ENCODE measurements around the gene CTSE. TPM values are rescaled to one million over a fixed set of nuclear protein-coding genes. Genes with fewer than 3 reads are reported as not detected.
"Not testable (repeated sequence)": the region's sequence is repeated elsewhere in the genome, so short reads cannot be mapped to it uniquely, and the experiment has no call there.

CTSE gene
- polyA plus RNA-seq, 2 of the 4 experiments (the other 2 are of a cell fraction) = not detected

- WGBS (ENCODE audit: missing lambda C conversion rate) = 70% methylated on average over 12 of the region's 12 CpGs
- H3K4me2 ChIP-seq = peak within 1 kb of the TSS; percentile 27; the same call in 1 of the 3 replicates
- H3K4me1 ChIP-seq = peaks cover 24% of the 10 kb centered on the region
These were observed 20.6 kb downstream of the CTSE start, which contains the start of gene RAB7B for GRCh38 chr1:206002871-206003801. Gene RAB7B (minus strand): TSS chr1:206003395. CDS start chr1:205994135, 9,260 bp downstream.

GRCh38 chr1:206002160-206002559 lies 21.5 kb downstream of the CTSE start:
- POLR2A ChIA-PET = no interaction called here
- Histone ChIP-seq H3K27ac (peak overlapping the region in 1 of 2 experiments; percentile 76; a peak in 2 of 6 replicates), H3K4me3 (no peak overlapping the region), H3K9me3 (no peaks in the 10 kb centered on the region), H3K4me1 (peaks cover 24% of the 10 kb centered on the region), H3K4me2 (peak overlapping the region; percentile 56; the same call in 2 of the 3 replicates)
- ATAC-seq (peak; percentile 10 to 29; a peak in 4 of 6 replicates), DNase-seq (ENCODE audit: low read depth in 1 of 2, low spot score in 1 of 2) (no peak), FAIRE-seq (no peak)
- WGBS (ENCODE audit: missing lambda C conversion rate) = 98% methylated on average over 3 of the region's 3 CpGs
- CTCF ChIA-PET = interaction anchor here (0.9 to 5.0 kb wide), 8 partner anchors 10 to 104 kb away, joined by 3 to 34 read pairs (median 4); no protein-coding TSS in a partner anchor
- no peak for TF ChIP-seq HOXB5 (CRISPR knock-in tag; IDR thresholded peaks at IDR 0.05)

More at GRCh38 chr1:206002871-206003801, 20.6 kb downstream of the CTSE start, which contains the start of gene RAB7B:
- Histone ChIP-seq H3K4me3 (no peak within 1 kb of the TSS), H3K27ac (peak within 1 kb of the TSS in 1 of 2 experiments; percentile 76; a peak in 2 of 6 replicates), H3K9me3 (no peaks in the 10 kb centered on the region)
- ATAC-seq (peak; percentile 47 to 61; a peak in 5 of 6 replicates), DNase-seq (ENCODE audit: low read depth in 1 of 2, low spot score in 1 of 2) (peak in 1 of 2 experiments; percentile 30), FAIRE-seq (no peak)
- POLR2A ChIA-PET = no interaction called here
- CTCF ChIA-PET = interaction anchor here (0.9 to 1.7 kb wide), 7 partner anchors 12 to 103 kb away, joined by 3 to 8 read pairs (median 3); no protein-coding TSS in a partner anchor
- TF ChIP-seq, protein P1, sequence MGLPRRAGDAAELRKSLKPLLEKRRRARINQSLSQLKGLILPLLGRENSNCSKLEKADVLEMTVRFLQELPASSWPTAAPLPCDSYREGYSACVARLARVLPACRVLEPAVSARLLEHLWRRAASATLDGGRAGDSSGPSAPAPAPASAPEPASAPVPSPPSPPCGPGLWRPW (IDR thresholded peaks at IDR 0.05) = no peak

DNA sequence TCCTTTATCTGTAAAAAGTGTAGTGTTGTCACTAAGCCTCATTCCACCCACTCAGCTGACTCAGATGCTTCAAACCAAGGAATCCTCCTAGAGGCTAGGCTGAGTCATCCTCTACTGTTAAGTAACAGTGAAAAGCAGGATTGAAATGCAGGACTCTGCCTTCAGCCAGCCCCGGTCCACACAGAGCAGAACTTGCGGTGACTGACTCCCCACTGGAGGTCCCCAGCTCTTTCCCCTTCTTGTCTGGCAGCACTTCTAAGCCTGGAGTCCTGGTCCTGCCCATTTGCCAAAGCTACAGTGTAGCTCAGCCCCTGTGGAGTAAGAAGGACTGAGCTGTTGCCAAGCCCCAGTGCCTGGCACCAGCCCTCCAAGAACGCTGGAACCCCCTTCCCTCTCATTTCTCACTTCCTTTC lies 22.2 kb downstream of the CTSE start:
- Histone ChIP-seq H3K4me3 (no peak overlapping the region), H3K27ac (peak overlapping the region in 1 of 2 experiments; percentile 76; a peak in 3 of 6 replicates), H3K9me3 (no peaks in the 10 kb centered on the region), H3K4me2 (peak overlapping the region; percentile 56), H3K4me1 (peaks cover 24% of the 10 kb centered on the region)
- ChIA-PET POLR2A (no interaction called here), CTCF (interaction anchor here (0.6 to 5.4 kb wide), 5 partner anchors 9 to 667 kb away, joined by 3 to 40 read pairs (median 5); no protein-coding TSS in a partner anchor)
- no peak for FAIRE-seq
- 25% methylated on average over 3 of the region's 3 CpGs for WGBS (ENCODE audit: missing lambda C conversion rate)
- ATAC-seq = peak; percentile 90
- peak; percentile 53 to 90 for DNase-seq (ENCODE audit: low read depth in 1 of 2, low spot score in 1 of 2)
- TF ChIP-seq MYC (IDR thresholded peaks at IDR 0.05; ENCODE audit: borderline replicate concordance, low read length) = no peak
- TF ChIP-seq EHF (CRISPR knock-in tag; IDR thresholded peaks at IDR 0.05) = no peak
- TF ChIP-seq CEBPB (IDR thresholded peaks at IDR 0.05) = 0 out of 4 replicates have a peak, but pooled peaks of 1 of the 2 experiments have one; percentile 15
- TF ChIP-seq FOSL2 (IDR thresholded peaks at IDR 0.05) = peak; percentile 21; the same call in 1 of the 2 replicates
- peak; percentile 68 for TF ChIP-seq FOSL2 (CRISPR knock-in tag; IDR thresholded peaks at IDR 0.05)

- peaks cover 24% of the 10 kb centered on the region for H3K4me1 ChIP-seq
- WGBS (ENCODE audit: missing lambda C conversion rate) = 68% methylated on average over 8 of the region's 8 CpGs
These were observed 22.9 kb downstream of the CTSE start for GRCh38 chr1:206000641-206001339.

DNA sequence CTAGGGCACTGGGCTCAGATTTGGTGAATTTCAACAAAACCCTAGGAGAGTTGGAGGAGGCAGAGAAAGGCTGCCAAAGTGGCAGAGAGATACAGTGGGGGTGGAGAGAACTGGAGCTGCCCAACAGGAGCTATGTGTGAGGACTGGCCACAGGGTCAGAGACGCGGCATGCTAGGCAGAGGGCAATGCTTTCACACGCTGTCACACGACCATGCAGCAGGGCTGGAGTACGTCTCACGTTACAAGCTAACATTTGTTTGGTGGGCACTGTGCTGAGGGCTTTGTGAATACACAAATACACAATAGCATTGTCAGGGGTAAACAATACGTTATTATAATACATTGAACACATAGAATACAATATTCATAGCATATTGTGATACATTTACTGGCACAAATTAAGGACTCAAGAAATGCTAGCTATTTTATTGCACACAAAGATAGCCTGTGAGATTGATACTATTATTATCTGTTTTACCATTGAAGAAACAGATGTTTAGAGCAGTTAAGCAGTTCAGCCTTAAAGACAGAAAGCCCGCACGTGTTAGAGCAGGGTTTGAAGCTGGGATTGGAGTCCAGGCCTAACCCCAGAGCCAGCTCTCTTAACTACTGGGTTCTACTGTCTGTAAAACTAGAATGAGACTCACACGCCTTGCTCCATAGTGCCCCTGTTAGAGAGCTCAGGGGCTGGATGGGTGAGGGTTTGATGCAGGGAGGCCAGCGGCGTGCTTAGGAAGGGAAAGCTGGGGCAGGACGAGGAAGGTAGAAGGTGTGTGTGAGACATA lies 25.0 kb downstream of the CTSE start:
- Histone ChIP-seq H3K9me3 (no peaks in the 10 kb centered on the region), H3K4me2 (no peak overlapping the region), H3K27ac (no peak overlapping the region), H3K4me1 (peaks cover 23% of the 10 kb centered on the region), H3K4me3 (no peak overlapping the region)
- 81% methylated on average over 13 of the region's 13 CpGs for WGBS (ENCODE audit: missing lambda C conversion rate)
- ATAC-seq = no peak
- ChIA-PET POLR2A (no interaction called here), CTCF (interaction anchor here (0.9 to 5.4 kb wide), 7 partner anchors 9 to 207 kb away, joined by 3 to 40 read pairs (median 8); no protein-coding TSS in a partner anchor)
- FAIRE-seq = no peak
- TF ChIP-seq MYC (IDR thresholded peaks at IDR 0.05; ENCODE audit: borderline replicate concordance, low read length) (no peak), NFE2L2 (conservative IDR thresholded peaks at IDR 0.05; ENCODE audit: low read length) (no peak), FOXS1 (CRISPR knock-in tag; IDR thresholded peaks at IDR 0.05) (no peak)
- TF ChIP-seq, protein P2, sequence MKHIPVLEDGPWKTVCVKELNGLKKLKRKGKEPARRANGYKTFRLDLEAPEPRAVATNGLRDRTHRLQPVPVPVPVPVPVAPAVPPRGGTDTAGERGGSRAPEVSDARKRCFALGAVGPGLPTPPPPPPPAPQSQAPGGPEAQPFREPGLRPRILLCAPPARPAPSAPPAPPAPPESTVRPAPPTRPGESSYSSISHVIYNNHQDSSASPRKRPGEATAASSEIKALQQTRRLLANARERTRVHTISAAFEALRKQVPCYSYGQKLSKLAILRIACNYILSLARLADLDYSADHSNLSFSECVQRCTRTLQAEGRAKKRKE (CRISPR knock-in tag; IDR thresholded peaks at IDR 0.05; ENCODE audit: low read depth) = no peak
- DNase-seq (ENCODE audit: low read depth in 1 of 2, low spot score in 1 of 2) = no peak

More at GRCh38 chr1:206000641-206001339, 22.9 kb downstream of the CTSE start:
- Histone ChIP-seq H3K4me3 (no peak overlapping the region), H3K27ac (peak overlapping the region in 1 of 2 experiments; percentile 61; a peak in 3 of 6 replicates), H3K4me2 (no peak overlapping the region), H3K9me3 (no peaks in the 10 kb centered on the region)
- DNase-seq (ENCODE audit: low read depth in 1 of 2, low spot score in 1 of 2) = no peak
- POLR2A ChIA-PET = no interaction called here
- no peak for FAIRE-seq
- TF ChIP-seq, protein P3, sequence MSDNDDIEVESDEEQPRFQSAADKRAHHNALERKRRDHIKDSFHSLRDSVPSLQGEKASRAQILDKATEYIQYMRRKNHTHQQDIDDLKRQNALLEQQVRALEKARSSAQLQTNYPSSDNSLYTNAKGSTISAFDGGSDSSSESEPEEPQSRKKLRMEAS (IDR thresholded peaks at IDR 0.05) = no peak
- peak; percentile 87 for TF ChIP-seq MAFK (IDR thresholded peaks at IDR 0.05; ENCODE audit: partially characterized antibody)
- CTCF ChIA-PET = interaction anchor here (0.6 to 5.4 kb wide), 6 partner anchors 9 to 668 kb away, joined by 3 to 40 read pairs (median 4); no protein-coding TSS in a partner anchor
- no peak for ATAC-seq

DNA sequence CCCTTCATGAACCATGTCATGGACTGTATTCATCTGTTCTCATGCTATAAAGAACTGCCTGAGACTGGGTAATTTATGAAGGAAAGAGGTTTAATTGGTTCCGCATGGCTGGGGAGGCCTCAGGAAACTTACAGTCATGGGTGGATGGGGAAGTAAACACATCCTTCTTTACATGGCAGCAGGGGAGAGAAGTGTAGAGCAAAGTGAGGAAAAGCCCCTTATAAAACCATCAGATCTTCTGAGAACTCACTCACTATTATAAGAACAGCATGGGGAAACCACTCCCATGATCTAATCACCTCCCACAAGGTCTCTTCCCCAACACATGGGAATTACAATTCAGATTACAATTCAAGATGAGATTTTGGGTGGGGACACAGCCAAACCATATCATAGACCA lies 27.1 kb downstream of the CTSE start:
- FAIRE-seq; H3K4me3 ChIP-seq; H3K4me2 ChIP-seq; ATAC-seq; DNase-seq (ENCODE audit: low read depth in 1 of 2, low spot score in 1 of 2); H3K9me3 ChIP-seq; H3K4me1 ChIP-seq; POLR2A ChIA-PET; H3K27ac ChIP-seq: not testable (repeated sequence)
- 93% methylated on average over 1 of the region's 1 CpG for WGBS (ENCODE audit: missing lambda C conversion rate)
- CTCF ChIA-PET = interaction anchor here (0.7 to 5.4 kb wide), 4 partner anchors 12 to 204 kb away, joined by 3 to 40 read pairs (median 8); no protein-coding TSS in a partner anchor
